ENCODE measurements around the gene DUSP16.

DNA sequence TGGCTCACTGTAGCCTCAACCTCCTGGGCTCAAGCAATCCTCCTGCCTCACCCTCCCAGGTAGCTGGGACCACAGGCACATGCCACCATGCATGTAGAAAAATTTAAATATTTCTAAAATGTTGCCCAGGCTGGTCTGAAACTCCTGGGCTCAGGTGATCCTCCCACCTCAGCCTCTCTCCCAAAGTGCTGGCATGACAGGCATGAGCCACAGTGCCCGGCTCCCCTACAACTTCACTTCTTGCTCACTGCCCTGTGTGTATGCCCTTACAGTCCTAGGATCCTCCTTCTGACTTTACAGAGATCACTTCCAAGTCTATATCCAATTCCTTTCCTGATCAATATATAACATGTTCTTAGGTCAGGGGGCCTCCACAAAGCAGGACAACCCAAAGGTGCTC, 25.2 kb upstream of the DUSP16 start:
- TF ChIP-seq, protein P1, sequence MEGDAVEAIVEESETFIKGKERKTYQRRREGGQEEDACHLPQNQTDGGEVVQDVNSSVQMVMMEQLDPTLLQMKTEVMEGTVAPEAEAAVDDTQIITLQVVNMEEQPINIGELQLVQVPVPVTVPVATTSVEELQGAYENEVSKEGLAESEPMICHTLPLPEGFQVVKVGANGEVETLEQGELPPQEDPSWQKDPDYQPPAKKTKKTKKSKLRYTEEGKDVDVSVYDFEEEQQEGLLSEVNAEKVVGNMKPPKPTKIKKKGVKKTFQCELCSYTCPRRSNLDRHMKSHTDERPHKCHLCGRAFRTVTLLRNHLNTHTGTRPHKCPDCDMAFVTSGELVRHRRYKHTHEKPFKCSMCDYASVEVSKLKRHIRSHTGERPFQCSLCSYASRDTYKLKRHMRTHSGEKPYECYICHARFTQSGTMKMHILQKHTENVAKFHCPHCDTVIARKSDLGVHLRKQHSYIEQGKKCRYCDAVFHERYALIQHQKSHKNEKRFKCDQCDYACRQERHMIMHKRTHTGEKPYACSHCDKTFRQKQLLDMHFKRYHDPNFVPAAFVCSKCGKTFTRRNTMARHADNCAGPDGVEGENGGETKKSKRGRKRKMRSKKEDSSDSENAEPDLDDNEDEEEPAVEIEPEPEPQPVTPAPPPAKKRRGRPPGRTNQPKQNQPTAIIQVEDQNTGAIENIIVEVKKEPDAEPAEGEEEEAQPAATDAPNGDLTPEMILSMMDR (IDR thresholded peaks at IDR 0.05; ENCODE audit: low read length): no peak
- no peak for TF ChIP-seq EZH2phosphoT487 (IDR thresholded peaks at IDR 0.05; ENCODE audit: low read length)
- TF ChIP-seq EZH2 (optimal IDR thresholded peaks at IDR 0.05; ENCODE audit: low read depth, low read length): no peak

Data from MM.1S (cell line).